A673 (cell line): ENCODE results near the gene MIS12.

Source experiments
- EZH2 ChIP-seq: fragments of 200-600 bp; sonication (generic); IDR thresholded peaks from 2 replicates; pipeline ENCODE4 v1.6.1; 2017; ENCODE audit warnings: borderline replicate concordance, low read depth, mild to moderate bottlenecking, mixed read lengths, antibody characterized with exemption, low read length; ENCODE audit not compliant: poor library complexity, severe bottlenecking
- TF ChIP-seq, protein P1 (sequence below): fragments of 300-800, 200-600 bp; sonication (generic); conservative IDR thresholded peaks from 2 replicates; pipeline ENCODE4 v1.5.1; 2017; ENCODE audit warnings: low read depth, mild to moderate bottlenecking, antibody characterized with exemption, low read length, moderate library complexity, mixed read lengths

DNA sequence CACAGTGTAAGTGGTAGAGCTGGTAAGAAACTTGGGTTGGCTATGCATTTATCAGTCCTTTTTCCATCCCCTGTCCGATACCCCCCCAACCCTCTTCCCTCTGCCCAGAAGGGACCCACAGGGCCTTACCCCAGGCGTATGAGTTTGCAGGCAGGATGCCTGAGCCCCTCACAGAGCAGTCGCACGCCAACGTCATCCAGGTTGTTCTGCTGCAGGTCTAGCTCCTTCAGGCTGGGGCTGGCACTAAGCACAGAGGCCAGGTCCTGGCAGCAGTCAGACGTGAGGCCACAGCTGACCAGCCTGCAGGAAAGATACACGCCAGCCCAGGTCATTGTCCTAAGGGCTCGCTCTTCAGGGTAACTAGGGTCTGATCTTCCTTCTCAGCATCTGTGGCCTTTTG lies 52.9 kb downstream of the MIS12 start:
- TF ChIP-seq, protein P1, sequence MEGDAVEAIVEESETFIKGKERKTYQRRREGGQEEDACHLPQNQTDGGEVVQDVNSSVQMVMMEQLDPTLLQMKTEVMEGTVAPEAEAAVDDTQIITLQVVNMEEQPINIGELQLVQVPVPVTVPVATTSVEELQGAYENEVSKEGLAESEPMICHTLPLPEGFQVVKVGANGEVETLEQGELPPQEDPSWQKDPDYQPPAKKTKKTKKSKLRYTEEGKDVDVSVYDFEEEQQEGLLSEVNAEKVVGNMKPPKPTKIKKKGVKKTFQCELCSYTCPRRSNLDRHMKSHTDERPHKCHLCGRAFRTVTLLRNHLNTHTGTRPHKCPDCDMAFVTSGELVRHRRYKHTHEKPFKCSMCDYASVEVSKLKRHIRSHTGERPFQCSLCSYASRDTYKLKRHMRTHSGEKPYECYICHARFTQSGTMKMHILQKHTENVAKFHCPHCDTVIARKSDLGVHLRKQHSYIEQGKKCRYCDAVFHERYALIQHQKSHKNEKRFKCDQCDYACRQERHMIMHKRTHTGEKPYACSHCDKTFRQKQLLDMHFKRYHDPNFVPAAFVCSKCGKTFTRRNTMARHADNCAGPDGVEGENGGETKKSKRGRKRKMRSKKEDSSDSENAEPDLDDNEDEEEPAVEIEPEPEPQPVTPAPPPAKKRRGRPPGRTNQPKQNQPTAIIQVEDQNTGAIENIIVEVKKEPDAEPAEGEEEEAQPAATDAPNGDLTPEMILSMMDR = no peak
- TF ChIP-seq EZH2 = no peak
